GM19328 (cell line): Measurements from ENCODE around the gene ANKS1B.
"Not testable (repeated sequence)": the region's sequence is repeated elsewhere in the genome, so short reads cannot be mapped to it uniquely, and the experiment has no call there.

Experiments
- ATAC-seq: cut with Tn5 transposase; IDR thresholded peaks from one replicate; pipeline ENCODE4 v1.9.1; 2021; ENCODE audit warnings: mild to moderate bottlenecking, moderate library complexity; ENCODE audit not compliant: unreplicated experiment

The ANKS1B gene

DNA sequence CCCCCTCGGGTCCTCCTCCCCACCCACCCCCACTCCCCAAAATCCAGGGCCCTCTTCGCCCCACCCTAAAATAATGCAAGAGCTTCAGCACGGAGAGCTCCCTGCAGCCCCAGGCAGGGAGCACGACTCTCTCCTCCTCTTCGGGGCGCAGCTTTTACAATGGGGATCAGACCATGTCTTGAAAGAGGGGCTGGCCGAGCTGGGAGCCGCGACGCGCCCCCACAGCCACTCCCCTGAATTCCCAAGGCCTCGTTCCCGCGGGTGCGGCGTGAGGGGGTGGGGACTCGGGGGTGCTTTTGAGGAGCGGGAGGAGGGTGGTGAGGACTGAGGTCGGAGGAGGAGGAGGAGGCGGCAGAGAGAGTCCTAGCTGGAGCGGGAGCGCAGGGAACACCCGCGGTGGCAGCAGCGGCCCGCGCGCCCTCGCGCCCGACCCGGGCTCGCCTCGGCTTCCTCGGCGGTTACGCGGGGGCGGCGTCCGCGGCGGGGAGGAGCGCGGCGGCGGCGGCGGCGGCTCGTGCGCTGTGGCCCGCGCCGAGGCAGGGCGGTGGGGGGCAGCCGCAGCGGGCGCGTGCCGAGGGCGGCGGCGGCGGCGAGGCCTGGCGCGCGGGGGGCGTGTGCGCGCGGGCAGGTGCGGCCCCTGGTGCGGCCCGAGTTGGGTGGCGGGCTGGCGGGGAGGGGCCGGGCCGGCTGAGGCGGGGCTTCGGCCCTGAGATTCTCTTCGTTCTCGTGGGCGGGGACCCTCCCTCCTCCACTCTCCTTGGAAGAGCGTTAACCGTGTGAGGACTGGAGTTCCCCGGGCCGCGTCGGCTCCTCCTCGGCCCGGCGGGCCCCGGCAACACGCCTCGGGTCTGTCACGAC, at the start of gene ANKS1B:
TSS of gene ANKS1B (minus strand) at position 666 of the 858 bp plus-strand sequence. CDS start 699 bp downstream, outside the sequence.
- ATAC-seq: peak; percentile 67

GRCh38 chr12:100031836-100032235, 47.1 kb upstream of the ANKS1B start:
- no peak for ATAC-seq

GRCh38 chr12:100027671-100028070, 42.9 kb upstream of the ANKS1B start:
- ATAC-seq: no peak

DNA sequence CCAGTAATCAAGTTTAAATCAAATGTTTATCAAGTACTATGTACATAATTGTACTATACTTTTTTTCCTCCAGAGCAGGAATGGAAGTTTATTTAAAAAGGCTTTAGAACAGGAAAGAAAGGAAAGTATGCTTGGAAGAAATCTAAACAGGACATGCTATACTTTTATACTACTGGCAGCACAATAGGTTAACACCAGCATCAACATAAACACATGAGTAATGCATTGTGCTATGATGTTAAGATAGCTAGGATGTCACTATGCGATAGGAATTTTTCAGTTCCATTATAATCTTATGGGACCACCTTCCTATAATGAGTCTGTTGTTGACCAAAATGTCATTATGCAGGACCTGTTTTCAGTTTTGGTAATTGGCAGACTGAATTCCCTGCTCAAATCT, 41.5 kb upstream of the ANKS1B start:
- no peak for ATAC-seq

GRCh38 chr12:100024974-100025555, 40.3 kb upstream of the ANKS1B start:
- ATAC-seq: no peak

- ATAC-seq: no peak
Observed at GRCh38 chr12:100020370-100020769, 35.6 kb upstream of the ANKS1B start.

DNA sequence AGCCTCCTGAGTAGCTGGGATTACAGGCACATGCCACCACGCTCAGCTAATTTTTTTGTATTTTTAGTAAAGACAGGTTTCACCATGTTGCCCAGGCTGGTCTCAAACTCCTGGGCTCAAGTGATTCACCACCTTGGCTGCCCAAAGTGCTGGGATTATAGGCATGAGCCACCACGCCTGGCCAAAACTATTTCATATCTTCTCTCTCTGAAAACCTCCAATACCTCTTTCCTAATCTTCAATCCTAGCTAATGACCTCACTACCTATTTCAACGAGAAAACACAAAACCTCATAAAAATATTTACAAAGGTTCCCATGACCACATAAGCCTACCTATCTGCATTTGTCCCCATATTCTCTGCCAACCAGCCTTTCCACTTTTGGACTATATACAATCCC, 32.3 kb upstream of the ANKS1B start:
- no peak for ATAC-seq

DNA sequence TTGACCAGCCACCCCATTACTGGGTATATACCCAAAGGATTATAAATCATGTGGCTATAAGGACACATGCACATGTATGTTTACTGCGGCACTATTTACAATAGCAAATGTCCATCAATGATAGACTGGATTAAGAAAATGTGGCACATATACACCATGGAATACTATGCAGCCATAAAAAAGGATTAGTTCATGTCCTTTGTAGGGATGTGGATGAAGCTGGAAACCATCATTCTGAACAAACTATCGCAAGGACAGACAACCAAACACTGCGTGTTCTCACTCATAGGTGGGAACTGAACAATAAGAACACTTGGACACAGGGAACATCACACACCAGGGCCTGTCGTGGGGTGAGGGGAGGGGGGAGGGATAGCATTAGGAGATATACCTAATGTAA, 31.6 kb upstream of the ANKS1B start:
- not testable (repeated sequence) for ATAC-seq

DNA sequence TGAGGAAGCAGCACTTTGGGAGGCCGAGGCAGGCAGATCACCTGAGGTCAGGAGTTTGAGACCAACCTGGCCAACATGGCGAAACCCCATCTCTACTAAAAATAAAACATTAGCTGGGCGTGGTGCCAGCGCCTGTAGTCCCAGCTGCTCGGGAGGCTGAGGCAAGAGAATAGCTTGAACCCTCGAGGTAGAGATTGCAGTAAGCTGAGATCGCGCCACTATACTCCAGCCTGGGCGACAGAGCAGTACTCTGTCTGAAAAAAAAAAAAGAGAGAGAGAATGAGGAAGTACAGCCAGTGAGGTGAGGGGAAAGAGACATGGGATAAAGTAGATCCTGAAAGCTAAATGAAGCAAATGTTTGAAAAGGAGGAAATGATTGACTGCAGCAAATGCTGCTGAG, 21.1 kb upstream of the ANKS1B start:
- not testable (repeated sequence) for ATAC-seq

DNA sequence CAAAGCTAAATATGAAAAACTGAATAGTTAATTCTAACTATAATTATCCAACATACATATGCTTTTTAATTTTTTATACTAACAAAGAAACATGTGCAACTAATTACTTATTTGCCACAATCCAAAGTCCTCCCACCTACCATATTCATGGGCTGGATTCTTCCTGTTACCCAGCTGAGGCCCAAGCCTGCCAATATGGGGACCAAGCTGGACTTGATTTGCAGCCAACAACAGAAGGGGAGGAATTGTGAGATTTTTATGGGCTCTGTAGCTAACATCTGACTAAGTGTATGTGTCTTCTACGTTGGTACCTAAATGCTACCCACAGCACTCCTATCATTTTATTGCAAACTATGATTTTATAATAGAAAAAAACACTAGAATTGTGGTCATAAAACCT, 13.1 kb upstream of the ANKS1B start:
- no peak for ATAC-seq

- ATAC-seq: no peak
Observed at GRCh38 chr12:99996095-99996494, 11.4 kb upstream of the ANKS1B start.

DNA sequence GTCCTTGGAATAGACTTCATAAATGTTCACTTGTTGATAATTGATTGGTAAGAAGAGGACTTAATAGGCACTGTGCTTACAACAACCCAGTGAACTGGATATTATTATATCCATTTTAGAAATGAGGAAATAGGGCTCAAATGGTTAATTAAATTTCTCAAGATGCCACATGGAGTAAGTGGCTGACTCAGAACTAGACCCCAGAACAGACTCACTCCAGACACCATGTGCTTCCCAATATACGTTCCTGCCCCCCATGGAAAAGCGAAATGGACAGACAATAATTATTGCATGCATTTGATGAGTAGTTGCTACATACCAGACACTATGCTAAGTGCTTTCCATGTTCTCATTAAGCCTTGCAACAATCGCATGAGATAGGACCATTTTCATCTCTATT, 895 bp upstream of the ANKS1B start:
- ATAC-seq: no peak

GRCh38 chr12:99985129-99985570, 414 bp upstream of the ANKS1B start:
- ATAC-seq: no peak

GRCh38 chr12:99983456-99984258, 1.1 kb downstream of the ANKS1B start:
- no peak for ATAC-seq

- no peak for ATAC-seq
Observed at GRCh38 chr12:99981639-99982190, 3.0 kb downstream of the ANKS1B start.

DNA sequence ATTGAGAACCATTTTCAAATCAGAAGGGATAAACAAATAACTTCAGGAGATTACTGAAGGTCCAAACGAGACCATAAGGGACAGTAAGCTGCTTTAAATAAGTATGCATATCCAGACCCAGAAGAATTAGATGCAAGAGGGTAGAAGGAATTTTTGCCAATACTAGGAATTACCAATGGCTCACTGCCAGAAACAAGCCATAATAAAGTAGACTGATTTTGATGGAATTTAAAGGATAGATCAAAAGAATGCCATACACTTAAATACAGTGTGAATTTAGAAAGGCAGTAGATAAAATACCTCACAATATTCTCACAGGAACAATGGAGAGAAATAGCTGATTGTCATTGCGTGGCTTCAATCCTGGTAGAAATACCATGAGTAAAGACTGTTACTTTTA, 5.3 kb downstream of the ANKS1B start:
- no peak for ATAC-seq

DNA sequence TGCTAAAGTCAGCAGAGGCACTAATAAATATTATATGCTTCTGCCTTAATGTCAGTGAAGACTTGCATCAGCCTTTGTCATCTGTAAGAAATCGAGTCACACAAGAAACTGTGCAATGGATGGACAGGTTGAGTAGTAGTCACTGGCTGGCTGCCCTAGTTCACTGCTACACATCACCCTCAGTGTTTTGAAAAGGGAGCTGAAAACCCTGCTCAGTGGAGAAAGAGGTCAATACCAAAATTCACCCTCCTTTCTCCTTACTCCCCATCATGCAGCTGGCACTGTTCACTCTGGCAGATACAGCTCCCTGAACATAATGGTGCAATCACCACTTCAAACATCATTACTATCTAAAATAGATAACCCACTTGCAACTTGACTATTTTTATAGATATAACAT, 6.6 kb downstream of the ANKS1B start:
- ATAC-seq: no peak

DNA sequence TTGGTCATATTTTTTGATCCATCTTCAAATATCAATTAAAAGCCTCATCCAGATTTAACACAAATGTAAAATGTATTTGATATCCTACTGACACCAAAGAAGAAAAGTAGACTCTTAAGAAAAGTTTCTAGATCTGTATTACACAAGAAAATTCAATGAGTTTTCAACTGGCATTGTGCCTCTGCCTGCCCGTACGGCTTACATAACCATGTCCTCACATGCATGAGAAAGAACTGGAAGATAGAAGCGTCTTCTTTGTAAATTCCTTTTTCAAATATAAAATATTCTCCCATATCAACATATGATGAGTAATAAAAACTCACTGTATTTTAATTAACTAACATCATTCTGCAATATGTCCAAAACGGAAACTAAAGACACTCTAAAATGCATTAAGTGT, 7.2 kb downstream of the ANKS1B start:
- no peak for ATAC-seq

GRCh38 chr12:99976762-99977161, 8.0 kb downstream of the ANKS1B start:
- no peak for ATAC-seq

GRCh38 chr12:99975321-99975720, 9.4 kb downstream of the ANKS1B start:
- ATAC-seq: no peak

DNA sequence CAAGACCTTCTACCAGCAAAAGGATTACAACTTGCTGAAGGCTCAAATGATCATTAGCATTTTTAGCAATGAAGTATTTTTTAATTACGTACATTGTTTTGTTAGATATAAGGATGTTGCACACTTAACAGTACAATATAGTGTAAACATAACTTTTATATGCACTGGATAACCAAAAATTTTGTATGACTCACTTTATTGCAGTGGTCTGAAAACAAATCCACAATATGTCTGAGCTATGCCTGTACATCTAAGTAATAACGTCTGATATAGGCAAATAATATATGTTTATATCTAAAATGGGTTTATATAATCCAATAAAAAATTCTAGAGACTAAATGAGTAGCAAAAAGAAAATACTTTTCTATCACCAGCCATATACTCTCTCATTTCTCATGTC, 10.6 kb downstream of the ANKS1B start:
- no peak for ATAC-seq
